Coronary artery (tissue), 2 donors: ENCODE data around the gene TGFB1I1.

ENCODE experiments used
- DNase-seq: peaks from one replicate; pipeline ENCODE4 v3.0.0-alpha.2; 2017; ENCODE audit warnings: low spot score
- H3K27ac ChIP-seq, 2 donors: fragments of 200-600 bp; sonication (generic); one replicate each; pipeline ENCODE4 v1.5.1; 2016 to 2019
- H3K4me3 ChIP-seq: fragments of 200-600 bp; sonication (generic); 2 replicates; pipeline ENCODE4 v1.5.1; 2016; ENCODE audit warnings: mild to moderate bottlenecking, moderate library complexity
- TF ChIP-seq, protein P1 (sequence below): fragments of 200-600 bp; sonication (generic); IDR thresholded peaks from one replicate; pipeline ENCODE4 v1.5.1; 2019; ENCODE audit warnings: antibody characterized with exemption

The TGFB1I1 gene

DNA sequence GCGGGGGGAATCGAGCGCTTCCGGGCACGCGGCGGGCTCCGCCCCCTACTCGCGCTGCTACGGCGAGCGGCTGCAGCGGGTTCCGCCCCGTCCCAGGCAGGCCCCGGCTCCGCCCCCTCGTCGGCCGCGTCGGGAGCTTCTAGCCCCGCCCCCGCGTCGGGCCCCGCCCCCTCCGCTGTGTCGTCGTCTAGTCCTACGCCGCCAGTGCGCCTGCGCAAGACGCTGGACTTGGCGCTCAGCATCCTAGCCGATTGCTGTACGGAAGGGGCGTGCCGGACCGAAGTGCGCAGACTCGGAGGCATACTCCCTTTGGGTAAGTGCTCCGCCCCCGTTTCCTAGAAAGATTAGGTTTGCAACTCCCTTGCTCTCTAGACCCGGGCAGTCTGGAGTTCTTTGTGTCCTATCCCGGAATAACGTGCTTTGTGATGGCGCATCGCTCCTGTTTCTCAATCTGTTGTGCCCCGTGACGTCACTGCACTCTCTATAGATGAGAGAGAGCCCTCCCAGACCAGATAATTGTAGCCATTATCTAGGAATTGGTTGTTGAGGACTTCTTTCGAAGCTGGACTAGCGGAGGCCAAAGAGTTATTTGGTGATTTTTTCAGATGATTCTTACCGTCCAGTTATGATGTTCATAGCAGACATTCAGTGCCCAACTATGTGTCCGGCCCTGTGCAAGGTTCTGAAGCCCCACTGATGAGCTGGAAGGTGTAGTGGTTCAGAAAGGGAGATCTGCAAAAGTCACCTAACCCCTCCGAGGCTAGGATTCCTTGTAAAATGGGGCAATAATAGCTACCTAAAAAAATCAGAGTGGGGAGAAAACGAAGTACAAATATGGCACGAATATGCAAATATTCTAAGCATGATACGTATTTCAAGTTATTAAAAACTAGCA, 12.0 kb upstream of the TGFB1I1 start:
- DNase-seq = peak; percentile 100
- H3K4me3 ChIP-seq = peak overlapping the region; percentile 77

DNA sequence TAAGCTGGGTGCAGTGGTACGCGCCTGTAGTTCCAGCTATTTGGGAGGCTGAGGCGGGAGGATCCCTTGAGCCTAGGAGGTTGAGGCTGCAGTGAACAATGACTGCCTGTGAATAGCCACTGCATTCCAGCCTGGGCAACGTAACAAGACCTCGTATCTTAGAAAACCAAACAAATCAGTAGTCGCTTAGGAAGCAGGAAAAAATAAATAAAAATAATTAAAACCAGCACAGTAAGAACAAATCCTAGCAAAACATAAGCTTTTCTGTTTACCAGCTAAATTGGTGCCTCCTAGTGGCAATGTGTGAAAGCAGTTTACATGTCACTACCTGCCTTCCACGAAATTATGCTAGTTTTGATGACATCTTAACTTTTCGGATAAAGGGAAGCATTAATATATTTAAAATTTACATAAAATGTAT, 11.4 kb upstream of the TGFB1I1 start:
- Histone ChIP-seq H3K4me3 (peak overlapping the region; percentile 77), H3K27ac (peak overlapping the region; percentile 90 to 98)
- TF ChIP-seq, protein P1, sequence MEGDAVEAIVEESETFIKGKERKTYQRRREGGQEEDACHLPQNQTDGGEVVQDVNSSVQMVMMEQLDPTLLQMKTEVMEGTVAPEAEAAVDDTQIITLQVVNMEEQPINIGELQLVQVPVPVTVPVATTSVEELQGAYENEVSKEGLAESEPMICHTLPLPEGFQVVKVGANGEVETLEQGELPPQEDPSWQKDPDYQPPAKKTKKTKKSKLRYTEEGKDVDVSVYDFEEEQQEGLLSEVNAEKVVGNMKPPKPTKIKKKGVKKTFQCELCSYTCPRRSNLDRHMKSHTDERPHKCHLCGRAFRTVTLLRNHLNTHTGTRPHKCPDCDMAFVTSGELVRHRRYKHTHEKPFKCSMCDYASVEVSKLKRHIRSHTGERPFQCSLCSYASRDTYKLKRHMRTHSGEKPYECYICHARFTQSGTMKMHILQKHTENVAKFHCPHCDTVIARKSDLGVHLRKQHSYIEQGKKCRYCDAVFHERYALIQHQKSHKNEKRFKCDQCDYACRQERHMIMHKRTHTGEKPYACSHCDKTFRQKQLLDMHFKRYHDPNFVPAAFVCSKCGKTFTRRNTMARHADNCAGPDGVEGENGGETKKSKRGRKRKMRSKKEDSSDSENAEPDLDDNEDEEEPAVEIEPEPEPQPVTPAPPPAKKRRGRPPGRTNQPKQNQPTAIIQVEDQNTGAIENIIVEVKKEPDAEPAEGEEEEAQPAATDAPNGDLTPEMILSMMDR = peak; percentile 42
- DNase-seq = no peak

More for the DNA sequence above, 12.0 kb upstream of the TGFB1I1 start:
- peak overlapping the region; percentile 90 to 98 for H3K27ac ChIP-seq
- TF ChIP-seq, protein P1 = no peak

DNA sequence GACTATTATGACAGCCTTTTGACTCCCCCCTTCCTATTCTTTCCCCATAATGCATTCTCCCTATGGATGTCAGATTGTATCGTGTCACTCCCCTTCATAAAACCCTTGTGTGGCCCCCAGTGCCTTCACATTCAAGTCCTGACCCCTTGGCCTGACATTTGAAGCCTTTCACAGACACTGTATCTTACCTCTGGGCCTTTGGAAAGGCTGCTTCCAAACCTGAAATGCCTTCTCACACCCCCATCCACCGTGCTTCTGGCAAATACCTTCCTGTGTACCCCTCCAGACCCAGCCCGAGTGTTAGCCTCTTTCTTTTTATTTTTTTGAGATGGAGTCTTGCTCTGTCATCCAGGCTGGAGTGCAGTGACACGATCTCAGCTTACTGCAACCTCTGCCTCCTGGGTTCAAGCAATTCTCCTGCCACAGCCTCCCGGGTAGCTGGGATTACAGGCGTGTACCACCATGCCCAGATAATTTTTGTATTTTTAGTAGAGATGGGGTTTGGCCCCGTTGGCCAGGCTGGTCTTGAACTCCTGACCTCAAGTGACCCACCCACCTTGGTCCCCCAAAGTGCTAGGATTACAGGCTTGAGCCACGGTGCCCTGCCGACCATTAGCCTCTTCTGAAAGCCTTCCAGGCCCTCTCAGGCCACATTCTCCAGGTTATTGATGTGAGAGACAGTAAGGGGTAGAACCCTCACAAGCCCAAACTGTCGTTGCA, 10.6 kb upstream of the TGFB1I1 start:
- H3K4me3 ChIP-seq = no peak overlapping the region
- no peak for DNase-seq
- TF ChIP-seq, protein P1 = no peak
- no peak overlapping the region for H3K27ac ChIP-seq

DNA sequence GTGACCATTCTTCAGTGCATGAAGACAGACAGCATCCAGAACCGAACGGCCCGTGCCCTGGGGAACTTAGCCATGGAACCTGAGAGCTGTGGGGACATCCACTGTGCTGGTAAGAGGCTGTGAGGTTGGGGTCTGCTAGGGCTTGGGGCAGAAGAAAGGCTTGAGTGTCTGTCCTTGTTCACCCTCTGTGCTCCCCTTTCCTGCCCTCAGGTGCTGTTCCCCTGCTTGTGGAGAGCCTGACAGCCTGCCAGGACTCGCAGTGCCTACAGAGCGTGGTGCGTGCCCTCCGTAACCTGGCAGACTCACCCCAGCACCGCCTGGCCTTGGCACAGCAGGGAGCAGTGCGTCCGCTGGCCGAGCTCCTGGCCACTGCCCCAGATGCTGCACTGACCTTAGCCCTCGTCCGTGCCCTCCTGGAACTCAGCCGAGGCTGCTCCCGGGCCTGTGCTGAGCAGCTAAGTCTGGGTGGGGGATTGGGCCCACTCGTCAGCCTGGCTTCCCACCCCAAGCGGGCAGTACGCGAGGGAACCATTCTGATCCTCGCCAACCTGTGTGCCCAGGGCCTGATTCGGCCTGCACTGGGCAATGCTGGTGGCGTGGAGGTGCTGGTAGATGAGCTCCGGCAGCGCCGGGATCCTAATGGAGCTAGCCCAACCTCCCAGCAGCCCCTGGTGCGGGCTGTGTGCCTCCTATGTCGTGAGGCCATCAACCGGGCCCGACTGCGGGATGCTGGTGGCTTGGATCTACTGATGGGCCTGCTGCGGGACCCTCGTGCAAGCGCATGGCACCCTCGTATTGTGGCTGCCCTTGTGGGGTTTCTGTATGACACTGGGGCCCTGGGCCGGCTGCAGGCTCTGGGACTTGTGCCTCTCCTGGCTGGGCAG, 9.8 kb upstream of the TGFB1I1 start:
- Histone ChIP-seq H3K27ac (no peak overlapping the region), H3K4me3 (no peak overlapping the region)
- TF ChIP-seq, protein P1 = no peak
- no peak for DNase-seq

DNA sequence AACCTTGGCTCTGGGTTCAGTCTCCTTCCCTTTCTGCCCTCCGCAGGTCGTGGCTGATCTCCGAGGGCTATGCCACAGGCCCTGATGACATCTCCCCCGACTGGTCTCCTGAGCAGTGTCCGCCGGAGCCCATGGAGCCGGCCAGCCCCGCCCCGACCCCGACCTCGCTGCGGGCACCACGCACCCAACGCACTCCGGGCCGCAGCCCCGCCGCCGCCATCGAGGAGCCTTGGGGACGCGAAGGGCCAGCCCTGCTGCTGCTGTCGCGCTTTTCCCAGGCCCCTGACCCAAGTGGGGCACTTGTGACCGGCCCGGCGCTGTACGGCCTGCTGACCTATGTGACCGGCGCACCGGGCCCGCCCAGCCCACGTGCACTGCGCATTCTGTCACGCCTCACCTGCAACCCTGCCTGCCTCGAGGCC, 7.6 kb upstream of the TGFB1I1 start:
- no peak overlapping the region for H3K4me3 ChIP-seq
- no peak for DNase-seq
- TF ChIP-seq, protein P1 = no peak
- no peak overlapping the region for H3K27ac ChIP-seq

DNA sequence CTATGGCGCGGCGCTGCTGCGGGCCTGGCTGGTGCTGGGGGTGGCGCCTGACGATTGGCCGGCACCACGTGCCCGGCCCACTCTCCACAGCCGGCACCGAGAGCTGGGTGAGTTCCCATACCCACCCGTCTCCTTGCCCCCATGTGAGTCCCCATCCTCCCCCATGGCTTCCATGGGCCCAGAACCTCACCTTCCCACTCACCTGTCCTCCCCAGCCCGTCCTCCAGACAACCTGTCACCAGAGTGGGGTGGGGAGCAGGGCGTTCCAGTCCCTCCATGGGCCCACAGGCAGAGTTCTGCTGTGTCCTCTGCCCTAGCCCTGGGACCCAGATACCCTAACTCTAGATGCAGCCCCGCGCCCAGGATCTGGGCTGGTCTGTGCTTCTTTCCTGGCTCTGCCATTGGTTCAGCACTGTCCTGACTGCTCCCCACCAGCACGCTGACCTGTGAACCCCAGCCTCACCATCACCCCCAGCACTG, 7.1 kb upstream of the TGFB1I1 start:
- TF ChIP-seq, protein P1 = no peak
- Histone ChIP-seq H3K4me3 (no peak overlapping the region), H3K27ac (no peak overlapping the region)
- DNase-seq = no peak
